SU-DHL-6 (cell line): ENCODE measurements around the gene IRAK2.

Experiments
- H2AFZ ChIP-seq: fragments of 200-600 bp; sonication (generic); 2 replicates; pipeline ENCODE4 v1.6.1; 2014; ENCODE audit warnings: low read depth, mild to moderate bottlenecking, moderate library complexity, mixed read lengths, antibody characterized with exemption, low read length; ENCODE audit not compliant: severe bottlenecking
- H3F3A ChIP-seq: fragments of 200-600 bp; shearing (Covaris generic); 2 replicates; pipeline ENCODE4 v1.6.0; 2016; ENCODE audit warnings: antibody characterized with exemption, mild to moderate bottlenecking; ENCODE audit not compliant: insufficient read depth
- H3K27ac ChIP-seq: fragments of 200-600 bp; sonication (generic); 2 replicates; pipeline ENCODE4 v1.5.1; 2016; ENCODE audit warnings: low read depth, mild to moderate bottlenecking, low read length, moderate library complexity, mixed read lengths
- H3K27me3 ChIP-seq: fragments of 200-600 bp; sonication (generic), shearing (Covaris generic); 2 replicates; pipeline ENCODE4 v1.6.0; 2014; ENCODE audit warnings: mild to moderate bottlenecking, low read length
- H3K36me3 ChIP-seq: fragments of 200-600 bp; sonication (generic); 2 replicates; pipeline ENCODE4 v1.6.1; 2014; ENCODE audit warnings: mild to moderate bottlenecking, low read length, mixed read lengths
- H3K4me2 ChIP-seq: fragments of 300-600, 200-600 bp; shearing (Covaris generic), sonication (generic); 2 replicates; pipeline ENCODE4 v1.6.0; 2014; ENCODE audit warnings: low read length, low read depth, mild to moderate bottlenecking; ENCODE audit not compliant: poor library complexity, severe bottlenecking
- H3K4me3 ChIP-seq: fragments of 200-600 bp; sonication (generic); 2 replicates; pipeline ENCODE4 v1.5.1; 2014; ENCODE audit warnings: antibody characterized with exemption, low read length, mild to moderate bottlenecking, mixed read lengths; ENCODE audit not compliant: insufficient read depth, poor library complexity, severe bottlenecking
- H3K79me2 ChIP-seq: fragments of 200-600 bp; sonication (generic); 2 replicates; pipeline ENCODE4 v1.6.1; 2014; ENCODE audit warnings: mild to moderate bottlenecking, low read length, moderate library complexity; ENCODE audit not compliant: insufficient read depth
- H3K9ac ChIP-seq: fragments of 200-600 bp; sonication (generic); 2 replicates; pipeline ENCODE4 v1.7.0; 2014; ENCODE audit warnings: mild to moderate bottlenecking, low read length
- H3K9me2 ChIP-seq: fragments of 200-600 bp; sonication (generic); replicated peaks from 2 replicates; pipeline ENCODE4 v1.6.1; 2014; ENCODE audit warnings: low read length; ENCODE audit not compliant: insufficient read depth
- H3K9me3 ChIP-seq: fragments of 200-600 bp; sonication (generic); 2 replicates; pipeline ENCODE4 v1.6.1; 2014; ENCODE audit warnings: low read length, mixed read lengths; ENCODE audit not compliant: insufficient read depth
- H4K20me1 ChIP-seq: fragments of 200-600 bp; sonication (generic); 2 replicates; pipeline ENCODE4 v1.6.1; 2014; ENCODE audit warnings: low read depth, mild to moderate bottlenecking, antibody characterized with exemption, low read length, moderate library complexity, mixed read lengths
- CTCF ChIP-seq: fragments of 200-600 bp; sonication (generic); IDR thresholded peaks from one replicate; pipeline ENCODE4 v1.5.1; 2017; ENCODE audit warnings: antibody characterized with exemption, mild to moderate bottlenecking, low read length, moderate library complexity; ENCODE audit not compliant: insufficient read depth, poor library complexity, severe bottlenecking
- EZH2phosphoT487 ChIP-seq: fragments of 200-600 bp; sonication (generic), shearing (Covaris generic); conservative IDR thresholded peaks from 2 replicates; pipeline ENCODE4 v1.6.1; 2018; ENCODE audit warnings: mild to moderate bottlenecking, antibody characterized with exemption, low read length, moderate library complexity, mixed read lengths

Gene IRAK2

GRCh38 chr3:10229576-10229975, 64.9 kb downstream of the IRAK2 start:
- Histone ChIP-seq H3K36me3 (no peaks in the 10 kb centered on the region), H3K27ac (no peak overlapping the region), H3K4me3 (no peak overlapping the region), H3K79me2 (no peaks in the 10 kb centered on the region), H3K9ac (no peak overlapping the region), H3K9me3 (no peaks in the 10 kb centered on the region), H3K9me2 (no peaks in the 10 kb centered on the region), H3K27me3 (no peaks in the 10 kb centered on the region), H3F3A (0 out of 2 replicates have a peak, but pooled peaks cover 7% of the 10 kb centered on the region), H3K4me2 (no peak overlapping the region), H4K20me1 (no peaks in the 10 kb centered on the region), H2AFZ (no peak overlapping the region)
- TF ChIP-seq EZH2phosphoT487 (no peak), CTCF (no peak)

- Histone ChIP-seq H3K4me3 (no peak overlapping the region), H3K9ac (no peak overlapping the region), H3K36me3 (no peaks in the 10 kb centered on the region), H3K79me2 (no peaks in the 10 kb centered on the region), H3K9me2 (no peaks in the 10 kb centered on the region), H3K4me2 (no peak overlapping the region), H3K27ac (no peak overlapping the region), H3K27me3 (no peaks in the 10 kb centered on the region), H2AFZ (no peak overlapping the region), H3F3A (no peaks in the 10 kb centered on the region), H4K20me1 (no peaks in the 10 kb centered on the region), H3K9me3 (no peaks in the 10 kb centered on the region)
- no peak for TF ChIP-seq CTCF
- no peak for TF ChIP-seq EZH2phosphoT487
Measured at GRCh38 chr3:10232137-10232536, 67.4 kb downstream of the IRAK2 start.

GRCh38 chr3:10233988-10234387, 69.3 kb downstream of the IRAK2 start:
- H3K27ac ChIP-seq, result no peak overlapping the region
- no peak overlapping the region for H2AFZ ChIP-seq
- H3F3A ChIP-seq, result no peaks in the 10 kb centered on the region
- no peaks in the 10 kb centered on the region for H4K20me1 ChIP-seq
- H3K4me3 ChIP-seq, result no peak overlapping the region
- H3K9me3 ChIP-seq, result no peaks in the 10 kb centered on the region
- no peak overlapping the region for H3K4me2 ChIP-seq
- H3K9me2 ChIP-seq, result no peaks in the 10 kb centered on the region
- H3K36me3 ChIP-seq, result no peaks in the 10 kb centered on the region
- H3K27me3 ChIP-seq, result no peaks in the 10 kb centered on the region
- no peaks in the 10 kb centered on the region for H3K79me2 ChIP-seq
- H3K9ac ChIP-seq, result no peak overlapping the region
- TF ChIP-seq EZH2phosphoT487 (no peak), CTCF (no peak)
